H1 (cell line): ENCODE measurements around the gene HID1. TPM values are rescaled to one million over a fixed set of nuclear protein-coding genes. Genes with fewer than 3 reads are reported as not detected.

ENCODE experiments used
- CBX5 ChIP-seq: fragments of 300-800, 300-1000 bp; sonication (generic); IDR thresholded peaks from 2 replicates; pipeline ENCODE4 v1.7.1; 2016; ENCODE audit warnings: antibody characterized with exemption, low read length, low read depth
- CTBP2 ChIP-seq: IDR thresholded peaks from 2 replicates; pipeline ENCODE4 v1.7.0; 2011; ENCODE audit warnings: borderline replicate concordance, mild to moderate bottlenecking, moderate library complexity, mixed read lengths, low read length; ENCODE audit not compliant: insufficient read depth, insufficient read length
- EP300 ChIP-seq, 2 experiments: IDR thresholded peaks; 1 replicate in 1 of 2; 2 replicates in 1 of 2; pipeline ENCODE4 v1.6.1; 2011 to 2012; ENCODE audit warnings: low read depth in 2 of 2, low read length in 2 of 2, mild to moderate bottlenecking in 2 of 2, borderline replicate concordance in 1 of 2, inconsistent platforms in 1 of 2, moderate library complexity in 1 of 2
- SUZ12 ChIP-seq: fragments of 200-600 bp; sonication (generic); IDR thresholded peaks from 2 replicates; pipeline ENCODE4 v1.6.1; 2012; ENCODE audit warnings: mild to moderate bottlenecking, inconsistent platforms, low read length, moderate library complexity, mixed read lengths
- TCF12 ChIP-seq: IDR thresholded peaks from 2 replicates; pipeline ENCODE4 v1.6.1; 2011; ENCODE audit warnings: low read depth, mild to moderate bottlenecking, low read length
- polyA plus RNA-seq, 7 experiments: library from polyadenylated mRNA; depleted of rRNA in 3 of 7; stranded (reverse) in 5 of 7; unstranded in 2 of 7; fragments of >200 nt in 5 of 7; fragments of 200-250 nt in 2 of 7; gene quantifications; 1 replicate in 5 of 7; 2 replicates in 1 of 7; 4 replicates in 1 of 7; pipeline versions ENCODE4 v1.2.1 to v1.2.3, GENCODE V29; 2011 to 2013; ENCODE audit warnings: missing spikeins in 2 of 7, mixed read lengths in 2 of 7
- total RNA-seq: library from RNA; stranded (reverse); fragmentation: NEBNext Ultra II Directional; extraction: Animal tissue kit (Norgen Biotek cat#: 25700); gene quantifications from 2 replicates; pipeline ENCODE4 v1.2.1, GENCODE V29; 2021

Gene HID1
- total and polyA plus RNA-seq, 2 of the 8 experiments (the other 6 are each of a cell fraction or from before 2014, with no cell fraction given): 15.1 to 25.9 TPM

- TF ChIP-seq CBX5: no peak
- TF ChIP-seq TCF12: no peak
- no peak for TF ChIP-seq SUZ12
- no peak for TF ChIP-seq CTBP2
- TF ChIP-seq EP300 (IDR thresholded peaks at IDR 0.05; ENCODE audit: borderline replicate concordance in 1 of 2, low read depth in 2 of 2, low read length in 2 of 2): no peak
Measured at GRCh38 chr17:74928786-74929185, 43.8 kb downstream of the HID1 start (continued).
